ENCODE data around the gene SGPP2. TPM values are rescaled to one million over a fixed set of nuclear protein-coding genes. Genes with fewer than 3 reads are reported as not detected.

Gene SGPP2
- total RNA-seq, 1 experiment from 2014 or later: not detected

- Histone ChIP-seq H3K14ac (ENCODE audit: insufficient read depth, low read length) (no peak overlapping the region), H2BK15ac (ENCODE audit: low read depth, low read length) (no peak overlapping the region), H3K9me3 (ENCODE audit: control insufficient read depth, low read depth, low read length) (no peaks in the 10 kb centered on the region), H4K20me1 (ENCODE audit: control insufficient read depth, insufficient read depth, insufficient read length) (no peaks in the 10 kb centered on the region), H4K5ac (ENCODE audit: insufficient read length, low read depth, low read length) (no peak overlapping the region), H3K27me3 (ENCODE audit: insufficient read depth, low read length) (no peaks in the 10 kb centered on the region), H2AK5ac (ENCODE audit: insufficient read length, low read length) (no peak overlapping the region), H2BK12ac (ENCODE audit: insufficient read length, low read depth, low read length) (no peak overlapping the region), H4K8ac (replicated peaks; ENCODE audit: insufficient read length, low read depth, low read length) (no peak overlapping the region), H3K18ac (ENCODE audit: insufficient read length, low read depth, low read length) (no peak overlapping the region), H2AFZ (ENCODE audit: low read length) (no peak overlapping the region), H3K27ac (ENCODE audit: insufficient read length, low read depth, low read length) (no peak overlapping the region), H3K4ac (ENCODE audit: low read depth, low read length) (no peak overlapping the region), H3K23me2 (ENCODE audit: insufficient read length, low read depth, low read length, poor library complexity, severe bottlenecking) (no peaks in the 10 kb centered on the region), H3K79me2 (ENCODE audit: insufficient read depth, low read length) (no peaks in the 10 kb centered on the region), H3T11ph (ENCODE audit: low read length) (no peak overlapping the region), H4K91ac (ENCODE audit: insufficient read length, low read depth, low read length) (no peak overlapping the region), H3K4me1 (ENCODE audit: insufficient read depth, low read length) (no peaks in the 10 kb centered on the region), H2BK120ac (ENCODE audit: low read depth, low read length, poor library complexity, severe bottlenecking) (no peak overlapping the region), H3K56ac (ENCODE audit: insufficient read length, low read depth, low read length) (no peak overlapping the region), H2BK20ac (ENCODE audit: low read depth, low read length, poor library complexity, severe bottlenecking) (no peak overlapping the region), H3K9ac (ENCODE audit: extremely low read depth, insufficient read length, low read length) (no peak overlapping the region), H3K23ac (ENCODE audit: insufficient read length, low read depth, low read length) (no peak overlapping the region), H3K4me2 (ENCODE audit: insufficient read depth, insufficient read length, low read length) (no peak overlapping the region), H2BK5ac (ENCODE audit: insufficient read length, low read length) (no peak overlapping the region), H3K79me1 (ENCODE audit: insufficient read depth, low read depth, low read length, poor library complexity, severe bottlenecking) (peaks cover 2% of the 10 kb centered on the region)
- no peak for DNase-seq
- Mint-ChIP-seq H3K27ac (no peak overlapping the region), H3K4me1 (peaks cover 0 to 20% of the 10 kb centered on the region in 2 experiments), H3K36me3 (ENCODE audit: insufficient read depth in 1 of 3, low read depth in 3 of 3) (peaks cover 5 to 16% (median 8%) of the 10 kb centered on the region in 3 experiments; a peak in 6 of 7 replicates), H3K4me3 (no peak overlapping the region), H3K27me3 (ENCODE audit: low read depth) (no peaks in the 10 kb centered on the region), H3K9me3 (no peaks in the 10 kb centered on the region)
- no peak for TF ChIP-seq CTCF (conservative IDR thresholded peaks at IDR 0.05)
- no CpG with 5 or more reads among the region's 7 CpGs for WGBS (ENCODE audit: extremely low coverage, insufficient read length, low lambda C conversion rate)
Measured at GRCh38 chr2:222576171-222577081, 152.1 kb downstream of the SGPP2 start.

Measured in H9 (cell line).